Measurements from ENCODE around the gene ACOX2. TPM values are rescaled to one million over a fixed set of nuclear protein-coding genes. Genes with fewer than 3 reads are reported as not detected.

Gene ACOX2
- total and polyA plus RNA-seq, 2 donors (not counting 3 experiments of a cell fraction or from before 2014, with no cell fraction given) = 1.5 to 10.5 TPM

- H2AFZ ChIP-seq (ENCODE audit: low read depth, low read length) = no peak overlapping the region
- CTCF ChIA-PET = interaction anchor here (0.6 to 6.6 kb wide), 4 partner anchors 12 to 497 kb away, joined by 3 to 132 read pairs (median 4); no protein-coding TSS in a partner anchor
- FAIRE-seq = no peak
Measured at GRCh38 chr3:58556001-58556400, 19.0 kb upstream of the ACOX2 start.

More at GRCh38 chr3:58556001-58556400, 19.0 kb upstream of the ACOX2 start:
- POLR2A ChIA-PET = no interaction called here
- no peak for DNase-seq (ENCODE audit: low read depth, low spot score)
- no peaks in the 10 kb centered on the region for H4K20me1 ChIP-seq (replicated peaks; ENCODE audit: control insufficient read depth, extremely low read depth, insufficient read depth, low read length)
- H3K27ac ChIP-seq (ENCODE audit: insufficient read depth, low read depth, low read length) = no peak overlapping the region
- dilution Hi-C loops (cut with MboI; ENCODE audit: extremely low pct_ligation_motif_present, low sequenced_read_pairs) = no loop called here
- intact Hi-C loops (cut with micrococcal nuclease) = no loop called here
- H3K9me3 ChIP-seq (replicated peaks; ENCODE audit: control insufficient read depth, insufficient read depth, low read length) = no peaks in the 10 kb centered on the region
- no peaks in the 10 kb centered on the region for H3K9me1 ChIP-seq (replicated peaks; ENCODE audit: control insufficient read depth, extremely low read depth, insufficient read depth, low read length)
- H3K4me2 ChIP-seq (ENCODE audit: insufficient read depth, low read length) = no peak overlapping the region
- no peaks in the 10 kb centered on the region for H3K27me3 ChIP-seq (ENCODE audit: control insufficient read depth in 2 of 2, insufficient read depth in 2 of 2, low read length in 2 of 2)
- H3K79me2 ChIP-seq (ENCODE audit: control insufficient read depth, insufficient read depth, low read length) = no peaks in the 10 kb centered on the region
- H3K4me3 ChIP-seq (replicated peaks in 1 of 3; ENCODE audit: insufficient read depth in 1 of 3, low read depth in 1 of 3, low read length in 3 of 3) = no peak overlapping the region
- no TSS peak for BruUV-seq (replicated peaks)
- no peak overlapping the region for H3K9ac ChIP-seq (replicated peaks; ENCODE audit: extremely low read depth, insufficient read depth, low read length)
- H3K36me3 ChIP-seq (ENCODE audit: control insufficient read depth in 2 of 2, extremely low read depth in 1 of 2, insufficient read depth in 2 of 2, low read length in 2 of 2) = no peaks in the 10 kb centered on the region
- TF ChIP-seq POLR2AphosphoS5 (IDR thresholded peaks at IDR 0.05; ENCODE audit: insufficient read depth, low read depth, low read length) (no peak), EZH2 (IDR thresholded peaks at IDR 0.05; ENCODE audit: borderline replicate concordance, low read depth, low read length, severe bottlenecking) (no peak), MYC (IDR thresholded peaks at IDR 0.05; ENCODE audit: low read depth, low read length) (no peak), FOS (IDR thresholded peaks at IDR 0.05; ENCODE audit: borderline replicate concordance, insufficient read depth, low read length) (no peak), JUN (IDR thresholded peaks at IDR 0.05; ENCODE audit: borderline replicate concordance, insufficient read depth, insufficient read length, low read depth) (no peak), CTCF (IDR thresholded peaks at IDR 0.05; ENCODE audit: extremely low read depth in 1 of 2, insufficient read depth in 1 of 2, low read depth in 1 of 2, low read length in 2 of 2) (no peak), MAX (IDR thresholded peaks at IDR 0.05; ENCODE audit: insufficient read depth, insufficient read length) (no peak), POLR2A (IDR thresholded peaks at IDR 0.05; ENCODE audit: low read depth, low read length) (no peak), GATA2 (IDR thresholded peaks at IDR 0.05; ENCODE audit: insufficient read depth, insufficient read length, low read depth, low read length) (no peak)
- H3K4me1 ChIP-seq (ENCODE audit: control insufficient read depth, extremely low read depth, insufficient read depth, low read length) = peaks cover 2% of the 10 kb centered on the region
